Measurements from ENCODE around the gene PTH2R. TPM values are rescaled to one million over a fixed set of nuclear protein-coding genes. Genes with fewer than 3 reads are reported as not detected.
"Not testable (repeated sequence)": the region's sequence is repeated elsewhere in the genome, so short reads cannot be mapped to it uniquely, and the experiment has no call there.

Gene PTH2R
- total and polyA plus RNA-seq, 2 of the 13 experiments (the other 11 are each of a cell fraction or from before 2014, with no cell fraction given): 0.04 TPM; not detected in 1

- no peak overlapping the region for H3K27ac ChIP-seq (ENCODE audit: extremely low read length, insufficient read depth, low read length)
- no peak overlapping the region for H3K4me3 ChIP-seq (replicated peaks in 1 of 3; ENCODE audit: insufficient read depth in 1 of 3, low read depth in 2 of 3, low read length in 3 of 3)
- no peaks in the 10 kb centered on the region for H3K36me3 ChIP-seq (replicated peaks in 1 of 2; ENCODE audit: control insufficient read depth in 1 of 2, insufficient read depth in 2 of 2, low read length in 2 of 2)
- no peaks in the 10 kb centered on the region for H3K79me2 ChIP-seq (ENCODE audit: insufficient read depth, low read length)
- no peak for TF ChIP-seq BRD4 (CRISPR knock-in tag; IDR thresholded peaks at IDR 0.05)
- TF ChIP-seq ZNF496 (CRISPR knock-in tag; IDR thresholded peaks at IDR 0.05; ENCODE audit: insufficient replicate concordance): no peak
- TF ChIP-seq HMGXB4 (CRISPR knock-in tag; IDR thresholded peaks at IDR 0.05; ENCODE audit: borderline replicate concordance in 1 of 2, low read depth in 1 of 2): no peak
- TF ChIP-seq ATF7-NPFF (CRISPR knock-in tag; IDR thresholded peaks at IDR 0.05; ENCODE audit: low read depth): no peak
- intact Hi-C loops (cut with micrococcal nuclease; ENCODE audit: unreplicated experiment) (no loop called here), in situ Hi-C loops (cut with HindIII; ENCODE audit: extremely low pct_ligation_motif_present, low pct_unique_long_range_greater_than_20kb) (no loop called here)
- no peak overlapping the region for H3K9ac ChIP-seq (ENCODE audit: insufficient read depth, low read depth, low read length)
- ChIA-PET CTCF (ENCODE audit: low intra/inter-chr PET ratio, low total read pairs) (no interaction called here), POLR2A (no interaction called here)
- H3K4me1 ChIP-seq (ENCODE audit: insufficient read depth, low read length): peaks cover 9% of the 10 kb centered on the region; the same call in 1 of the 2 replicates
- no peak overlapping the region for H2AFZ ChIP-seq (ENCODE audit: low read length)
- no peaks in the 10 kb centered on the region for H3K27me3 ChIP-seq (ENCODE audit: control insufficient read depth in 1 of 2, insufficient read depth in 2 of 2, low read length in 2 of 2)
- no peak for FAIRE-seq
- no peak overlapping the region for H3K4me2 ChIP-seq (ENCODE audit: low read depth, low read length)
- ATAC-seq: no peak
- no peaks in the 10 kb centered on the region for H4K20me1 ChIP-seq (ENCODE audit: insufficient read depth, low read length)
- DNase-seq (ENCODE audit: low spot score): no peak
- no TSS peak for BruUV-seq (replicated peaks)
- no peaks in the 10 kb centered on the region for H3K9me3 ChIP-seq (ENCODE audit: low read length)
These were observed 95.7 kb downstream of the PTH2R start for GRCh38 chr2:208502288-208502687.

GRCh38 chr2:208505365-208505764 lies 98.8 kb downstream of the PTH2R start:
- H3K27me3 ChIP-seq (ENCODE audit: control insufficient read depth in 1 of 2, insufficient read depth in 2 of 2, low read length in 2 of 2); POLR2A ChIA-PET; H2AFZ ChIP-seq (ENCODE audit: low read length); H3K27ac ChIP-seq (ENCODE audit: extremely low read length, insufficient read depth, low read length); DNase-seq (ENCODE audit: low spot score); BruUV-seq (replicated peaks); CTCF ChIA-PET (ENCODE audit: low intra/inter-chr PET ratio, low total read pairs); H3K9ac ChIP-seq (ENCODE audit: insufficient read depth, low read depth, low read length); H3K4me1 ChIP-seq (ENCODE audit: insufficient read depth, low read length); intact Hi-C loops (cut with micrococcal nuclease; ENCODE audit: unreplicated experiment); H3K4me3 ChIP-seq (replicated peaks in 1 of 3; ENCODE audit: insufficient read depth in 1 of 3, low read depth in 2 of 3, low read length in 3 of 3); in situ Hi-C loops (cut with HindIII; ENCODE audit: extremely low pct_ligation_motif_present, low pct_unique_long_range_greater_than_20kb); H3K79me2 ChIP-seq (ENCODE audit: insufficient read depth, low read length); H3K36me3 ChIP-seq (replicated peaks in 1 of 2; ENCODE audit: control insufficient read depth in 1 of 2, insufficient read depth in 2 of 2, low read length in 2 of 2); FAIRE-seq; H3K9me3 ChIP-seq (ENCODE audit: low read length); H3K4me2 ChIP-seq (ENCODE audit: low read depth, low read length); ATAC-seq; H4K20me1 ChIP-seq (ENCODE audit: insufficient read depth, low read length): not testable (repeated sequence)
- WGBS (ENCODE audit: low lambda C conversion rate): 21% methylated on average over 3 of the region's 3 CpGs

Data from HepG2 (cell line).